Measurements from ENCODE around the gene CARMIL3.

CARMIL3 gene

GRCh38 chr14:24116128-24116814 is 64.5 kb downstream of the CARMIL3 start:
- DNase-seq: no peak

- no peak for DNase-seq
Observed at GRCh38 chr14:24117179-24117578, 65.4 kb downstream of the CARMIL3 start.

Measured in T-helper 9 cell (primary cell).